ENCODE measurements around the gene MGAT4A.

The MGAT4A gene

GRCh38 chr2:98649135-98649991 lies 81.6 kb downstream of the MGAT4A start:
- Histone ChIP-seq H3K23ac (ENCODE audit: low read length) (no peak overlapping the region), H3K27me3 (ENCODE audit: insufficient read depth, low read length) (no peaks in the 10 kb centered on the region), H3K9me3 (ENCODE audit: insufficient read depth, low read depth, low read length) (no peaks in the 10 kb centered on the region), H3K4me2 (ENCODE audit: low read length) (peak overlapping the region; percentile 20), H3K9ac (ENCODE audit: low read length) (no peak overlapping the region), H3K27ac (ENCODE audit: low read depth, low read length) (peak overlapping the region; percentile 51), H4K12ac (ENCODE audit: low read depth, low read length) (peak overlapping the region; percentile 45), H4K91ac (ENCODE audit: low read depth, low read length) (peak overlapping the region; percentile 78), H3K4ac (ENCODE audit: low read depth, low read length) (no peak overlapping the region), H3K79me2 (ENCODE audit: control insufficient read depth, insufficient read depth, low read length, poor library complexity) (no peaks in the 10 kb centered on the region), H4K8ac (ENCODE audit: low read depth, low read length) (peak overlapping the region; percentile 2), H3K14ac (ENCODE audit: low read length) (no peak overlapping the region), H2BK5ac (ENCODE audit: low read depth, low read length, poor library complexity) (peak overlapping the region; percentile 73), H2AFZ (ENCODE audit: insufficient read depth, low read length, poor library complexity) (peak overlapping the region; percentile 58), H2AK5ac (ENCODE audit: low read length) (no peak overlapping the region), H3K4me1 (ENCODE audit: control insufficient read depth in 1 of 2, insufficient read depth in 2 of 2, low read length in 2 of 2) (peaks cover 0 to 5% of the 10 kb centered on the region in 2 experiments), H3K36me3 (ENCODE audit: control insufficient read depth in 1 of 2, insufficient read depth in 2 of 2, low read length in 2 of 2) (no peaks in the 10 kb centered on the region), H2BK120ac (ENCODE audit: insufficient read depth, low read length, poor library complexity) (peak overlapping the region; percentile 9), H2BK12ac (ENCODE audit: low read length) (peak overlapping the region; percentile 46), H3K79me1 (ENCODE audit: low read length) (peaks cover 3% of the 10 kb centered on the region), H3K18ac (ENCODE audit: low read length) (no peak overlapping the region), H3K4me3 (ENCODE audit: low read depth, low read length) (no peak overlapping the region)
- peak; percentile 88 to 95 for DNase-seq
- WGBS (ENCODE audit: extremely low coverage, insufficient coverage, insufficient read length), result no CpG with 5 or more reads among the region's 4 CpGs

- no peak for DNase-seq
- no peak overlapping the region for H4K12ac ChIP-seq (ENCODE audit: low read depth, low read length)
- no peak overlapping the region for H3K27ac ChIP-seq (ENCODE audit: low read depth, low read length)
- H3K14ac ChIP-seq (ENCODE audit: low read length), result peak overlapping the region; percentile 3
- H2BK120ac ChIP-seq (ENCODE audit: insufficient read depth, low read length, poor library complexity), result no peak overlapping the region
- no peak overlapping the region for H2AK5ac ChIP-seq (ENCODE audit: low read length)
- no peak overlapping the region for H3K9ac ChIP-seq (ENCODE audit: low read length)
- no peaks in the 10 kb centered on the region for H3K79me2 ChIP-seq (ENCODE audit: control insufficient read depth, insufficient read depth, low read length, poor library complexity)
- H3K4me1 ChIP-seq (ENCODE audit: control insufficient read depth in 1 of 2, insufficient read depth in 2 of 2, low read length in 2 of 2), result peaks cover 0 to 5% of the 10 kb centered on the region in 2 experiments
- no peak overlapping the region for H2AFZ ChIP-seq (ENCODE audit: insufficient read depth, low read length, poor library complexity)
- H3K4me3 ChIP-seq (ENCODE audit: low read depth, low read length), result no peak overlapping the region
- WGBS (ENCODE audit: extremely low coverage, insufficient coverage, insufficient read length), result no CpG with 5 or more reads among the region's 4 CpGs
- no peak overlapping the region for H3K4ac ChIP-seq (ENCODE audit: low read depth, low read length)
- peaks cover 3% of the 10 kb centered on the region for H3K79me1 ChIP-seq (ENCODE audit: low read length)
- no peaks in the 10 kb centered on the region for H3K27me3 ChIP-seq (ENCODE audit: insufficient read depth, low read length)
- H4K8ac ChIP-seq (ENCODE audit: low read depth, low read length), result no peak overlapping the region
- no peak overlapping the region for H3K23ac ChIP-seq (ENCODE audit: low read length)
- H3K36me3 ChIP-seq (ENCODE audit: control insufficient read depth in 1 of 2, insufficient read depth in 2 of 2, low read length in 2 of 2), result no peaks in the 10 kb centered on the region
- peak overlapping the region; percentile 32 for H2BK5ac ChIP-seq (ENCODE audit: low read depth, low read length, poor library complexity)
- no peaks in the 10 kb centered on the region for H3K9me3 ChIP-seq (ENCODE audit: insufficient read depth, low read depth, low read length)
- peak overlapping the region; percentile 74 for H4K91ac ChIP-seq (ENCODE audit: low read depth, low read length)
- H3K4me2 ChIP-seq (ENCODE audit: low read length), result no peak overlapping the region
- H2BK12ac ChIP-seq (ENCODE audit: low read length), result peak overlapping the region; percentile 10
- H3K18ac ChIP-seq (ENCODE audit: low read length), result no peak overlapping the region
Measured at GRCh38 chr2:98648451-98648850, 82.5 kb downstream of the MGAT4A start.

GRCh38 chr2:98647636-98648035 lies 83.3 kb downstream of the MGAT4A start:
- no peak overlapping the region for H2AK5ac ChIP-seq (ENCODE audit: low read length)
- H2BK12ac ChIP-seq (ENCODE audit: low read length), result no peak overlapping the region
- H3K4me1 ChIP-seq (ENCODE audit: control insufficient read depth in 1 of 2, insufficient read depth in 2 of 2, low read length in 2 of 2), result peaks cover 1 to 5% of the 10 kb centered on the region in 2 experiments
- no peak overlapping the region for H2AFZ ChIP-seq (ENCODE audit: insufficient read depth, low read length, poor library complexity)
- H4K91ac ChIP-seq (ENCODE audit: low read depth, low read length), result no peak overlapping the region
- H3K36me3 ChIP-seq (ENCODE audit: control insufficient read depth in 1 of 2, insufficient read depth in 2 of 2, low read length in 2 of 2), result no peaks in the 10 kb centered on the region
- H2BK5ac ChIP-seq (ENCODE audit: low read depth, low read length, poor library complexity), result no peak overlapping the region
- peak; percentile 92 to 99 for DNase-seq
- H3K9ac ChIP-seq (ENCODE audit: low read length), result no peak overlapping the region
- no peak overlapping the region for H2BK120ac ChIP-seq (ENCODE audit: insufficient read depth, low read length, poor library complexity)
- H3K79me1 ChIP-seq (ENCODE audit: low read length), result peaks cover 3% of the 10 kb centered on the region
- H3K4me2 ChIP-seq (ENCODE audit: low read length), result no peak overlapping the region
- no CpG with 5 or more reads among the region's 5 CpGs for WGBS (ENCODE audit: extremely low coverage, insufficient coverage, insufficient read length)
- no peak overlapping the region for H4K12ac ChIP-seq (ENCODE audit: low read depth, low read length)
- H3K4ac ChIP-seq (ENCODE audit: low read depth, low read length), result no peak overlapping the region
- H3K23ac ChIP-seq (ENCODE audit: low read length), result no peak overlapping the region
- H4K8ac ChIP-seq (ENCODE audit: low read depth, low read length), result no peak overlapping the region
- no peaks in the 10 kb centered on the region for H3K27me3 ChIP-seq (ENCODE audit: insufficient read depth, low read length)
- H3K18ac ChIP-seq (ENCODE audit: low read length), result no peak overlapping the region
- H3K9me3 ChIP-seq (ENCODE audit: insufficient read depth, low read depth, low read length), result no peaks in the 10 kb centered on the region
- no peaks in the 10 kb centered on the region for H3K79me2 ChIP-seq (ENCODE audit: control insufficient read depth, insufficient read depth, low read length, poor library complexity)
- H3K4me3 ChIP-seq (ENCODE audit: low read depth, low read length), result no peak overlapping the region
- no peak overlapping the region for H3K27ac ChIP-seq (ENCODE audit: low read depth, low read length)
- no peak overlapping the region for H3K14ac ChIP-seq (ENCODE audit: low read length)

GRCh38 chr2:98643496-98644100 lies 87.3 kb downstream of the MGAT4A start:
- H4K12ac ChIP-seq (ENCODE audit: low read depth, low read length), result no peak overlapping the region
- no peak overlapping the region for H3K14ac ChIP-seq (ENCODE audit: low read length)
- no peak overlapping the region for H2BK12ac ChIP-seq (ENCODE audit: low read length)
- no peak overlapping the region for H2AK5ac ChIP-seq (ENCODE audit: low read length)
- H3K4ac ChIP-seq (ENCODE audit: low read depth, low read length), result no peak overlapping the region
- H3K23ac ChIP-seq (ENCODE audit: low read length), result no peak overlapping the region
- H3K18ac ChIP-seq (ENCODE audit: low read length), result no peak overlapping the region
- no peak overlapping the region for H2AFZ ChIP-seq (ENCODE audit: insufficient read depth, low read length, poor library complexity)
- peaks cover 1 to 5% of the 10 kb centered on the region in 2 experiments for H3K4me1 ChIP-seq (ENCODE audit: control insufficient read depth in 1 of 2, insufficient read depth in 2 of 2, low read length in 2 of 2)
- H2BK5ac ChIP-seq (ENCODE audit: low read depth, low read length, poor library complexity), result no peak overlapping the region
- peak; percentile 29 to 79 for DNase-seq
- no peaks in the 10 kb centered on the region for H3K27me3 ChIP-seq (ENCODE audit: insufficient read depth, low read length)
- H3K9ac ChIP-seq (ENCODE audit: low read length), result no peak overlapping the region
- no peak overlapping the region for H4K8ac ChIP-seq (ENCODE audit: low read depth, low read length)
- WGBS (ENCODE audit: extremely low coverage, insufficient coverage, insufficient read length), result no CpG with 5 or more reads among the region's 5 CpGs
- H3K27ac ChIP-seq (ENCODE audit: low read depth, low read length), result no peak overlapping the region
- H3K9me3 ChIP-seq (ENCODE audit: insufficient read depth, low read depth, low read length), result no peaks in the 10 kb centered on the region
- no peaks in the 10 kb centered on the region for H3K36me3 ChIP-seq (ENCODE audit: control insufficient read depth in 1 of 2, insufficient read depth in 2 of 2, low read length in 2 of 2)
- H3K79me2 ChIP-seq (ENCODE audit: control insufficient read depth, insufficient read depth, low read length, poor library complexity), result no peaks in the 10 kb centered on the region
- H3K4me2 ChIP-seq (ENCODE audit: low read length), result no peak overlapping the region
- H4K91ac ChIP-seq (ENCODE audit: low read depth, low read length), result no peak overlapping the region
- peaks cover 3% of the 10 kb centered on the region for H3K79me1 ChIP-seq (ENCODE audit: low read length)
- no peak overlapping the region for H2BK120ac ChIP-seq (ENCODE audit: insufficient read depth, low read length, poor library complexity)
- H3K4me3 ChIP-seq (ENCODE audit: low read depth, low read length), result no peak overlapping the region

Data from trophoblast cell (in vitro differentiated cells and primary cell).